ENCODE data around the gene NT5C3B.
A peak's percentile ranks its signal among the peaks of the same experiment; 100 is the strongest.
"Not testable (repeated sequence)": the region's sequence is repeated elsewhere in the genome, so short reads cannot be mapped to it uniquely, and the experiment has no call there.

Gene NT5C3B

DNA sequence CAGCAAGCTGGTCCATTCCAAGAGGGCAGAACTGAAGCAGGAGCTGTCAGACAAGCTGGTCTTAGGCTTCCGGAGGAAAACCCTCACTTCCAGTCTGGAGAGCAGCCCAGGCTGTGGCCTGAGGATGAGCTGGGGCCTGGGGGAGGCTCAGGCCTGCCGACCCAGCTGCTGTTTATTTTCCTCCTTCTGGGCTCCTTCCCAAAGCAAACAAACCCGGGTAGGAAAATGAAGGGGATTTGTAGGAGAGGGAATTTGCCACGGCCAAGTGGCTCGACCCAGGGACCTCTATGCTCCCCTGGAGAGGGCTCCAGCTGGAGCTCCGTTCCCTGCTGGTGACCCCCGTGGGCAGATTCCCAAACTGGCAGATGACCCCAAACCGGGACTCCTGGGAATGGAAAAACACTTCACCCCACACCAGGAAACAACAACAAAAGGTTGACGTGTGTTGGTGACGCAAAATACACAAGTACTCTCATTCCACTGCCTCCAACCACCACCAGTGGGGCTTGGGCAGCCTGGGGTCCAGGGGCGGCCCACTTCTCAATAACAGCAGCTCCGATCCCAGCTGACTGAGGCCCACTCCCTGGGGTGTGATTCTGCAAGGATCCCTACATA, 58.4 kb downstream of the NT5C3B start:
- peaks cover 50% of the 10 kb centered on the region for H3K4me1 ChIP-seq (ENCODE audit: control insufficient read depth, insufficient read depth, low read length)

DNA sequence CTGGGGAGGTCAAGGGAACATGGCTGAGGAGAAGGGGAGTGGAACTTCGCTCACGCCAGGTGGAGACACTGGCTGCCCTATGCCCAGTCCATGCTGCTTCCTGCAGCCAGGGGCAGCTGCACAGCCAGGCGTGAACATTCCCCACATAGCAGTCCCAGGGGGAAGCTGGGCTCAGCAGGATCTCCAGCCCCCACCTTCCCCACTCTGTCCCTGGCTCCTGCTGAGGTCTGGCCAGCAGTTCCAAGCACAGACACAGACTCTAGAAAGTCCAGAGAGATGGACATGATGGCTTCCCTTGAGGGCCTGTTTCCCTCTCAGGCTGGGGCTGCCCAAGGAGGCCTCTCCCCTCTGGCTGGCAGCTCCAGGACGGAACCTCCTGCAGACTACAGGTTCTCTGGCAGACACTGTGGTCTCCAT, 58.9 kb downstream of the NT5C3B start:
- Histone ChIP-seq H3K27ac (ENCODE audit: low read depth, low read length) (peak overlapping the region; percentile 7; the same call in 1 of the 2 replicates), H3K4me3 (ENCODE audit: low read depth, low read length) (no peak overlapping the region), H3K9me3 (ENCODE audit: control insufficient read depth, insufficient read depth, low read depth, low read length) (no peaks in the 10 kb centered on the region), H3K27me3 (ENCODE audit: control insufficient read depth, insufficient read depth, low read length) (no peaks in the 10 kb centered on the region), H3K9ac (ENCODE audit: low read length) (peak overlapping the region; percentile 50), H3K36me3 (ENCODE audit: control insufficient read depth, insufficient read depth, low read length) (peaks cover 5% of the 10 kb centered on the region; the same call in 1 of the 2 replicates), H3K4me1 (ENCODE audit: control insufficient read depth, insufficient read depth, low read length) (peaks cover 50% of the 10 kb centered on the region)

More for the DNA sequence above, 58.4 kb downstream of the NT5C3B start:
- H3K9me3 ChIP-seq (ENCODE audit: control insufficient read depth, insufficient read depth, low read depth, low read length) = no peaks in the 10 kb centered on the region
- peak overlapping the region; percentile 7; the same call in 1 of the 2 replicates for H3K27ac ChIP-seq (ENCODE audit: low read depth, low read length)
- H3K36me3 ChIP-seq (ENCODE audit: control insufficient read depth, insufficient read depth, low read length) = 0 out of 2 replicates have a peak, but pooled peaks cover 2% of the 10 kb centered on the region
- no peak overlapping the region for H3K4me3 ChIP-seq (ENCODE audit: low read depth, low read length)
- H3K9ac ChIP-seq (ENCODE audit: low read length) = peak overlapping the region; percentile 50
- no peaks in the 10 kb centered on the region for H3K27me3 ChIP-seq (ENCODE audit: control insufficient read depth, insufficient read depth, low read length)

DNA sequence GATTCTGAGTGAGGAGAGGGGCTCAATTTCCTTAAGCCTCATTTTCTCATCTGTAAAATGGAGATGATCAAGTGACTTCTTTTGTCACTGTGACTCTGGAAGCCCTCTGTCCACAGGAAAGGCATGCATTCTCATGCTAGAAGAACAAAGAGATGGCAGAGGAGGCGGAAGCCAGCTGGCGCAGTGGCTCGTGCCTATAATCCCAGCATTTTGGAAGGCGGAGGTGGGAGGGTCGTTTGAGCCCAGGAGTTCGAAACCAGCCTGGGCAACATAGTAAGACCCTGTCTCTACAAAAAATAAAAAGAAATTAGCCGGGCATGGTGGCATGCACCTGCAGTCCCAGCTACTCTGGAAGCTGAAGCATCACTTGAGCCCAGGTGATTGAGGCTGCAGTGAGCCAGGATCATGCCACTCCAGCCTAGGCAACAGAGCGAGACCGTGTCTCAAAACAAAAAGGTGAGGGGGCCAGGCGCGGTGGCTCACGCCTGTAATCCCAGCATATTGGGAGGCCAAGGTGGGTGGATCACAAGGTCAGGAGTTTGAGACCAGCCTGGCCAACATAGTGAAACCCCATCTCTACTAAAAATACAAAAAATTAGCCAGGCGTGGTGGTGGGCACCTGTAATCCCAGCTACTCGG, 59.7 kb downstream of the NT5C3B start:
- peak overlapping the region; percentile 56 for H3K9ac ChIP-seq (ENCODE audit: low read length)
- H3K4me1 ChIP-seq (ENCODE audit: control insufficient read depth, insufficient read depth, low read length) = peaks cover 49% of the 10 kb centered on the region
- not testable (repeated sequence) for H3K36me3 ChIP-seq (ENCODE audit: control insufficient read depth, insufficient read depth, low read length); H3K4me3 ChIP-seq (ENCODE audit: low read depth, low read length); H3K27me3 ChIP-seq (ENCODE audit: control insufficient read depth, insufficient read depth, low read length); H3K27ac ChIP-seq (ENCODE audit: low read depth, low read length); H3K9me3 ChIP-seq (ENCODE audit: control insufficient read depth, insufficient read depth, low read depth, low read length)

DNA sequence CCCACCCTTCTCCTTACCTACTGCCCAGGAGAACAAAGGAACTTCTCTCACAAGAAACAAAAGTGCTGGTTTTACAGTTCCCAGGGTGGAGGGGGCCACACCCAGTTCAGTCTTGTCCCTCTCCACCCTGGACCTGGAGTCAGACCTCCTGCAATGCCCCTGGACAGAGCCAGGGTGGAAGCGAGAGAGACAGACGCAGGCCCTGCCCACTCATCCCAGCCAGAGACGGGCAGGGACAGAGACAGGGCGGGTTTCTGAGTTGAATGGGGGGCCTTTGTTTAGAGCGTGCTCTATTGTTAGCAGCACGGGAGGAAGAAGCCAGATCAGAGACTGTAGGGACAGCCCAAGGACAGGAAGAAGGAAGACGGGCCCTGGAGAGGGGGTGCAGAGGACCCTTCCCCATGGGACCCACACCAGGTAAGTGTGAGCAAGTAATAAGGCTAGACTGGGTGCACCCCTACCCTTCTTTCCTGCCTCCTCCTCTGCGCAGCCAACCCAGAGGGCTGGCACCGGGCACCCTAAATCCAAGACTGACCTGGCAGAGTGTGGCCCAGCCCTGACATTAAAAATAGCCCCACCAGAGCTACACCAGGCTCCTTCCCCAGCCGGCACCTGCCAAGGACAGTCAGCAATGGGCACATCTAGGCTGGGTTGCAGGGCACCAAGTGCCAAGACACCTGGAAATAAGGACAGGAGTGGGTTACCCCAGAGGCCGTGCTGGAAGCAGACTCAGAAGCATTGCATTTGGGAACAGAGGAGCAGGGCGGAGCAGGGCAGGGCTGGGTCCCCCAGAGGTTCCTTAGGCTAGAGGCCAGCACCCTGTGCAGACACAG, 60.4 kb downstream of the NT5C3B start:
- peaks cover 15% of the 10 kb centered on the region for H3K36me3 ChIP-seq (ENCODE audit: control insufficient read depth, insufficient read depth, low read length)
- H3K27ac ChIP-seq (ENCODE audit: low read depth, low read length) = peak overlapping the region; percentile 58; the same call in 1 of the 2 replicates
- no peaks in the 10 kb centered on the region for H3K27me3 ChIP-seq (ENCODE audit: control insufficient read depth, insufficient read depth, low read length)
- peak overlapping the region; percentile 56 for H3K9ac ChIP-seq (ENCODE audit: low read length)
- no peaks in the 10 kb centered on the region for H3K9me3 ChIP-seq (ENCODE audit: control insufficient read depth, insufficient read depth, low read depth, low read length)
- H3K4me1 ChIP-seq (ENCODE audit: control insufficient read depth, insufficient read depth, low read length) = peaks cover 49% of the 10 kb centered on the region
- H3K4me3 ChIP-seq (ENCODE audit: low read depth, low read length) = no peak overlapping the region

Measured in HUES6 (cell line).